ENCODE data around the gene DEK.

DNA sequence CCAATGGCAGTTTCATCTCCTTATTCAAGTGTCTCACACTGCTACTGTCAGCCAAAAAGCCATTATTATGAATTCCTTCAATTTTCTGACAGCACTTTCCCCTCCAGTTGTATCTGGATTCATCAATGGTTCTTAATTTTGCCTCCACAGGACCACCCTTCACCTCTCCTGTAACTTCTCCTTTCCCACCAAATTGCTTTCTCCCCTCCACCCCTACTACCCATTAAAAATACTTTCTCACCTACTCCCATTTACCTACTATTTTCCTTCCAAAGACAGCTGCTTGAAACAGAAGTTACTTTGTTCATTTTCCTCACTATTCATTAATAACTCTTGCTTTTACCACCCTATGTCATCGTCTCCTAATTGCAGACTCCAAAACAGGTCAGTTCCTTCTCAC is 29.8 kb downstream of the DEK start:
- TF ChIP-seq MYNN (CRISPR knock-in tag; IDR thresholded peaks at IDR 0.05; ENCODE audit: low read depth) (no peak), IKZF4 (CRISPR knock-in tag; IDR thresholded peaks at IDR 0.05; ENCODE audit: borderline replicate concordance, low read depth, not compliant biosample characterization) (no peak), FOSL2 (CRISPR knock-in tag; IDR thresholded peaks at IDR 0.05) (no peak), HOXA5 (CRISPR knock-in tag; IDR thresholded peaks at IDR 0.05) (no peak), CBFB (CRISPR knock-in tag; IDR thresholded peaks at IDR 0.05) (no peak), ZSCAN20 (CRISPR knock-in tag; IDR thresholded peaks at IDR 0.05; ENCODE audit: borderline replicate concordance) (no peak), ZFP36L1 (CRISPR knock-in tag; IDR thresholded peaks at IDR 0.05) (no peak), KDM1A (CRISPR knock-in tag; IDR thresholded peaks at IDR 0.05) (no peak), RBM39 (IDR thresholded peaks at IDR 0.05; ENCODE audit: low read depth, low read length, poor library complexity, severe bottlenecking) (no peak)
- TF ChIP-seq, protein P1, sequence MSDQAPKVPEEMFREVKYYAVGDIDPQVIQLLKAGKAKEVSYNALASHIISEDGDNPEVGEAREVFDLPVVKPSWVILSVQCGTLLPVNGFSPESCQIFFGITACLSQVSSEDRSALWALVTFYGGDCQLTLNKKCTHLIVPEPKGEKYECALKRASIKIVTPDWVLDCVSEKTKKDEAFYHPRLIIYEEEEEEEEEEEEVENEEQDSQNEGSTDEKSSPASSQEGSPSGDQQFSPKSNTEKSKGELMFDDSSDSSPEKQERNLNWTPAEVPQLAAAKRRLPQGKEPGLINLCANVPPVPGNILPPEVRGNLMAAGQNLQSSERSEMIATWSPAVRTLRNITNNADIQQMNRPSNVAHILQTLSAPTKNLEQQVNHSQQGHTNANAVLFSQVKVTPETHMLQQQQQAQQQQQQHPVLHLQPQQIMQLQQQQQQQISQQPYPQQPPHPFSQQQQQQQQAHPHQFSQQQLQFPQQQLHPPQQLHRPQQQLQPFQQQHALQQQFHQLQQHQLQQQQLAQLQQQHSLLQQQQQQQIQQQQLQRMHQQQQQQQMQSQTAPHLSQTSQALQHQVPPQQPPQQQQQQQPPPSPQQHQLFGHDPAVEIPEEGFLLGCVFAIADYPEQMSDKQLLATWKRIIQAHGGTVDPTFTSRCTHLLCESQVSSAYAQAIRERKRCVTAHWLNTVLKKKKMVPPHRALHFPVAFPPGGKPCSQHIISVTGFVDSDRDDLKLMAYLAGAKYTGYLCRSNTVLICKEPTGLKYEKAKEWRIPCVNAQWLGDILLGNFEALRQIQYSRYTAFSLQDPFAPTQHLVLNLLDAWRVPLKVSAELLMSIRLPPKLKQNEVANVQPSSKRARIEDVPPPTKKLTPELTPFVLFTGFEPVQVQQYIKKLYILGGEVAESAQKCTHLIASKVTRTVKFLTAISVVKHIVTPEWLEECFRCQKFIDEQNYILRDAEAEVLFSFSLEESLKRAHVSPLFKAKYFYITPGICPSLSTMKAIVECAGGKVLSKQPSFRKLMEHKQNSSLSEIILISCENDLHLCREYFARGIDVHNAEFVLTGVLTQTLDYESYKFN (CRISPR knock-in tag; conservative IDR thresholded peaks at IDR 0.05), result no peak
- TF ChIP-seq, protein P2, sequence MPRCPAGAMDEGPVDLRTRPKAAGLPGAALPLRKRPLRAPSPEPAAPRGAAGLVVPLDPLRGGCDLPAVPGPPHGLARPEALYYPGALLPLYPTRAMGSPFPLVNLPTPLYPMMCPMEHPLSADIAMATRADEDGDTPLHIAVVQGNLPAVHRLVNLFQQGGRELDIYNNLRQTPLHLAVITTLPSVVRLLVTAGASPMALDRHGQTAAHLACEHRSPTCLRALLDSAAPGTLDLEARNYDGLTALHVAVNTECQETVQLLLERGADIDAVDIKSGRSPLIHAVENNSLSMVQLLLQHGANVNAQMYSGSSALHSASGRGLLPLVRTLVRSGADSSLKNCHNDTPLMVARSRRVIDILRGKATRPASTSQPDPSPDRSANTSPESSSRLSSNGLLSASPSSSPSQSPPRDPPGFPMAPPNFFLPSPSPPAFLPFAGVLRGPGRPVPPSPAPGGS (CRISPR knock-in tag; IDR thresholded peaks at IDR 0.05), result no peak
- TF ChIP-seq, protein P3, sequence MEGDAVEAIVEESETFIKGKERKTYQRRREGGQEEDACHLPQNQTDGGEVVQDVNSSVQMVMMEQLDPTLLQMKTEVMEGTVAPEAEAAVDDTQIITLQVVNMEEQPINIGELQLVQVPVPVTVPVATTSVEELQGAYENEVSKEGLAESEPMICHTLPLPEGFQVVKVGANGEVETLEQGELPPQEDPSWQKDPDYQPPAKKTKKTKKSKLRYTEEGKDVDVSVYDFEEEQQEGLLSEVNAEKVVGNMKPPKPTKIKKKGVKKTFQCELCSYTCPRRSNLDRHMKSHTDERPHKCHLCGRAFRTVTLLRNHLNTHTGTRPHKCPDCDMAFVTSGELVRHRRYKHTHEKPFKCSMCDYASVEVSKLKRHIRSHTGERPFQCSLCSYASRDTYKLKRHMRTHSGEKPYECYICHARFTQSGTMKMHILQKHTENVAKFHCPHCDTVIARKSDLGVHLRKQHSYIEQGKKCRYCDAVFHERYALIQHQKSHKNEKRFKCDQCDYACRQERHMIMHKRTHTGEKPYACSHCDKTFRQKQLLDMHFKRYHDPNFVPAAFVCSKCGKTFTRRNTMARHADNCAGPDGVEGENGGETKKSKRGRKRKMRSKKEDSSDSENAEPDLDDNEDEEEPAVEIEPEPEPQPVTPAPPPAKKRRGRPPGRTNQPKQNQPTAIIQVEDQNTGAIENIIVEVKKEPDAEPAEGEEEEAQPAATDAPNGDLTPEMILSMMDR (CRISPR knock-in tag; IDR thresholded peaks at IDR 0.05), result no peak
